IPS-18a (cell line): ENCODE measurements around the gene PAFAH1B1.

Source experiments
- H3K27ac ChIP-seq: one replicate; pipeline ENCODE4 v1.5.1; 2013; ENCODE audit warnings: low read length
- H3K27me3 ChIP-seq: one replicate; pipeline ENCODE4 v1.6.1; 2013; ENCODE audit warnings: mild to moderate bottlenecking, low read length; ENCODE audit not compliant: control insufficient read depth, insufficient read depth
- H3K36me3 ChIP-seq: one replicate; pipeline ENCODE4 v1.6.1; 2013; ENCODE audit warnings: low read depth, low read length; ENCODE audit not compliant: control insufficient read depth
- H3K4me1 ChIP-seq: one replicate; pipeline ENCODE4 v1.6.1; 2013; ENCODE audit warnings: low read depth, low read length; ENCODE audit not compliant: control insufficient read depth
- H3K4me3 ChIP-seq: one replicate; pipeline ENCODE4 v1.5.1; 2013; ENCODE audit warnings: low read length
- H3K9ac ChIP-seq: one replicate; pipeline ENCODE4 v1.6.1; 2013; ENCODE audit warnings: mild to moderate bottlenecking, low read length, moderate library complexity
- H3K9me3 ChIP-seq: one replicate; pipeline ENCODE4 v1.6.1; 2013; ENCODE audit warnings: low read depth, low read length; ENCODE audit not compliant: control insufficient read depth

PAFAH1B1 gene

DNA sequence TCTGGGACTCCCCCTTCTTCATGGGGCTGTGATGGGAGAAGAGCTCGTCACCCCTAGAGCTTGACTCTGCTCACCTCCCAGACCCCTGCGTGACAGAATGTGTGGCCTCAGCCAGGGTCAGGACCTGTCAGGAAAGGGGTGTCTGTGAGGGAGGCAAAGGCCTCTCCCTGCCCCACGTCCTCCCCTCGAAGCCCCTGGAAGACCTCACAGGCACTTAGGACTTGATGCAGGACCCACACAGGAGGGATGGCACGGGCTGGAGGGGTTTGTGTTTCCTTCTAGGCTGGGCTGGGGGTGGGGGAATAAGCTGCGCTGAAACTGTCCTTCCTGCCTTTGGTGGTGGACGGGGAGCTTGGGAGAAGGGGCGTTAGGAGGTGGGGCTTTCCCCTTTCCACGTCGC lies 129.2 kb downstream of the PAFAH1B1 start:
- no peaks in the 10 kb centered on the region for H3K36me3 ChIP-seq
- no peak overlapping the region for H3K4me3 ChIP-seq
- H3K27me3 ChIP-seq, result peaks cover 12% of the 10 kb centered on the region
- H3K27ac ChIP-seq, result no peak overlapping the region
- H3K9me3 ChIP-seq, result no peaks in the 10 kb centered on the region
- H3K9ac ChIP-seq, result no peak overlapping the region
- H3K4me1 ChIP-seq, result peaks cover 7% of the 10 kb centered on the region

DNA sequence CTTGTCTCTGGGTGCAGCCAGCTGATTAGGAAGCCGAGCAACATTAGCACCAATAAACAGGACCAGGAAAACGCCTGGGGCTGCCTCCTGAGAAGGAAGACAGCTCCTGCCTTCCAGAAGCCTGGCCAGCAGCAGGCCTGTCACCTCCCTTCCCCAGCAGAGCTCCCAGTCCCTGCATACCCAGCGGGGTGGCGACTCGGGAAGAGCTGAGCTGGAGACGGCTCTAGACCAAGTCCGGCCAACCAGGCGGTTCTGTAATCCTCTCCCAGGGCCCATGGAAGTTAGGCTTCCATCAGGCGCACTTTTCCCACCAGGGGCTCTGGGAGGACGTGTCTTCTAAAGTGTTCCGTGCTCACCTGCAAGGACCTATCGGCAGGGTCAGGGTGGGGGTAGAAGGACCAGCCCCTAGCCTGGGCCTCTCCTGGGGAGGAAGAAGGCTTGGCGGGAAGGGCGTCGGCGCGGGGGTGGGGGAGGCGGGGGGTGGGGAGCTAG lies 130.1 kb downstream of the PAFAH1B1 start:
- Histone ChIP-seq H3K4me3 (peak overlapping the region; percentile 42), H3K9me3 (no peaks in the 10 kb centered on the region), H3K27ac (no peak overlapping the region), H3K9ac (no peak overlapping the region), H3K27me3 (peaks cover 12% of the 10 kb centered on the region), H3K4me1 (peaks cover 7% of the 10 kb centered on the region), H3K36me3 (no peaks in the 10 kb centered on the region)

DNA sequence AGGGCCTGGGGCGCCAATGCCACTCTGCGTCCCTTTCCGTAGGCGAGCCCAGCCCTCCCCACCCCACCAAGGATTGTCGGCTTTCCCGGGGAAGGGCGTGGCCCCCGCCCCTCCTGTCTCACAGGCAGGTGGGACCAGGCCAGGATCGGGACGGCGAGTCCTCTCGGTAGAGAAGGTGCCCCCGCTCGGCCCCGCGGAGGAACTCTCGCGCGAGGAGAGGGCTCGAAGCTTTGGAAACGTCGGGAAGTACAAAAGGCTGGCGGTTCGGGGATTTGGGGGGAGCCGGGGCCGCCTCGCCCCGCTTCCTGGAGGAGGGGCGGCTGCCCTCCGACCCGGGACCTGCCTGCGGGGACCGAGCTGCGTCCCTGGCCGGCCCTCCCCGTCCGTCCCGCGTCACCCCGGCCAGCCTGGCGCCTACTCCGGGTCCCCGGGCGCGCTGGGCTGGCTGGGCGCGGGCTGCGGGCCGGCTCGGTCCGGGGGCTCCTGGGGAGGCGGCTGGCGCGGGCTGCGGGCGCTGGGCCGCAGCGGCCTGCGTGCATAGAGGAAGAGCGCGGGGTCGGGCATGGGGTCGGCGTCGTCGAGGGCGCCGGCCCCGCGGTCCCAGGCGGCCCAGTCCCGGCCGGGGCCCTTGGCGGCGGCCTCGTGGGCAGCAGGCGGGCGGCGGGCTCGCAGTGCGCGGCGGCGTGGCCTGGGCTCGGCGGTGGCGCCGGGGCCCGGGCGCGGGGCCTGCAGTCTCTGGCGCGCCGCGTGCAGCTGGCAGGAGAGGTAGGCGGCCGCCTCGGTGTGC lies 130.7 kb downstream of the PAFAH1B1 start:
- Histone ChIP-seq H3K27me3 (peaks cover 12% of the 10 kb centered on the region), H3K4me1 (peaks cover 7% of the 10 kb centered on the region), H3K9ac (peak overlapping the region; percentile 36), H3K36me3 (no peaks in the 10 kb centered on the region), H3K4me3 (peak overlapping the region; percentile 43), H3K27ac (no peak overlapping the region), H3K9me3 (no peaks in the 10 kb centered on the region)

DNA sequence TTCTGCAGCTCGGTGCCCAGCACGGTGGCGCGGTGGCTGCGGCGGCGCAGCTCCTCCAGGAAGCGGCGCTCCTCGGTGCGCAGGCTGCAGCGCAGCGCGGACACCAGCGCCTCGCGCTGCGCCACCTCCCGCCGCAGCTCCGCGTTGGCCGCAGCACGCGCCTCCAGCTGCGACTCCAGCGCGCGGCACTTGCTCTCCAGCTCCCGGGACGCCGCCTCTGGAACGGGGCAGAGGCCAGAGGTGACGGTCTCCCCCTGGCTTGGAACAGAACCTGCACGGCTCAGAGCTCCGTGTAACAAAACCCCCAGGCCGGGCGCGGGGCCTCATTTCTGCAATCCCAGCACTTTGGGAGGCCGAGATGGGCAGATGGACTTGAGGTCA lies 131.3 kb downstream of the PAFAH1B1 start:
- Histone ChIP-seq H3K9ac (no peak overlapping the region), H3K9me3 (no peaks in the 10 kb centered on the region), H3K36me3 (no peaks in the 10 kb centered on the region), H3K27ac (no peak overlapping the region), H3K27me3 (peaks cover 12% of the 10 kb centered on the region), H3K4me3 (peak overlapping the region; percentile 30), H3K4me1 (peaks cover 4% of the 10 kb centered on the region)

DNA sequence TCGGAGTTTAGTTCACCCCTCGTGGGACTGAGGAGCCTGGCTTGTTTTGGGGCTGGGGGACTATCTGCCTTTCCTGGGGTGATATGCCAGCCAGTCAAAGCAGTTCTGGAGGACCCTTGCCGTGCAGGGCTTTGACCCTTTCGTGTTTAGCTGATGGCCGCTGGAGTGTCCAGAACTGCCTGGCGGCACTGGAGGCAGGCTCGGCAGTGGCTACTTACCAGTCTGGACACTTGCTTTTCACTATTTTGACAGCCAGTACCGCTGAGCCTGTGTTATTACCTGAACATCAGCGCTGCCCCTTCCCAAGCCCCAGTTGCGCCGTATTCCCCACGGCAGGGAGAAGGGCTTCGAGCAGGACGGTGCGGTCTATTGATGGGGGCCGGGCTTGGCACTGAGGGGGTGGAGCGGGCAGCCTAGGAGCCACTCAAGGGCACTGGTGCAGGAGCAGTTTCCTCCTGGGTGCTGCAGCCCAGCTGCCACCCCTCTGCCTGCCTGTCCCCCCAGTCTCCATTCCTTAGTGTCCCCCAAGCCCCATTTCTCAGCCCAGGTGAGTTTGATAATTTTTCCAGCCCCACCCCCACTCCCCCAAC lies 137.4 kb downstream of the PAFAH1B1 start:
- peaks cover under 1% of the 10 kb centered on the region for H3K27me3 ChIP-seq
- no peaks in the 10 kb centered on the region for H3K36me3 ChIP-seq
- no peaks in the 10 kb centered on the region for H3K9me3 ChIP-seq
- no peak overlapping the region for H3K9ac ChIP-seq
- H3K27ac ChIP-seq, result no peak overlapping the region
- no peak overlapping the region for H3K4me3 ChIP-seq
- H3K4me1 ChIP-seq, result no peaks in the 10 kb centered on the region

DNA sequence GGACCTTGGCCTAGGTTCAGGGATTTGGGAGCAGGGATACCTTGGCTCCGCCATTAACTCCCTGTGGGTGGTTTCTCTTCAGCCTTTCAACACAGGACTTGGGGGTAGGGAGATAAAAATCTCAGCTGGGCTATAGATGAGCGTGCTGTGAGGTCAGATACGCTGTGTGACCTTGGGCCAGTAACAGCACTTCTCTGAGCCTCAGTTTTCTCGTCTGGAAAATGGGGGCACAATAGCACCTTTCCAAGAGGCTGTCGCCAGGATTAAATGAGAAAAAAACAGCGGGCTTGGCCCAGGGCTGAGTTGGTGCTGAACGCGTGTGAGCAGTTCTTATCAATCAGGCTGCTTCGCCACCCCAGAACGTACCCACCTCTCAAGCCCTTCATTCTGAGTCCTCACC lies 138.4 kb downstream of the PAFAH1B1 start:
- Histone ChIP-seq H3K4me3 (no peak overlapping the region), H3K27me3 (no peaks in the 10 kb centered on the region), H3K27ac (no peak overlapping the region), H3K4me1 (no peaks in the 10 kb centered on the region), H3K9ac (no peak overlapping the region), H3K36me3 (no peaks in the 10 kb centered on the region), H3K9me3 (no peaks in the 10 kb centered on the region)

DNA sequence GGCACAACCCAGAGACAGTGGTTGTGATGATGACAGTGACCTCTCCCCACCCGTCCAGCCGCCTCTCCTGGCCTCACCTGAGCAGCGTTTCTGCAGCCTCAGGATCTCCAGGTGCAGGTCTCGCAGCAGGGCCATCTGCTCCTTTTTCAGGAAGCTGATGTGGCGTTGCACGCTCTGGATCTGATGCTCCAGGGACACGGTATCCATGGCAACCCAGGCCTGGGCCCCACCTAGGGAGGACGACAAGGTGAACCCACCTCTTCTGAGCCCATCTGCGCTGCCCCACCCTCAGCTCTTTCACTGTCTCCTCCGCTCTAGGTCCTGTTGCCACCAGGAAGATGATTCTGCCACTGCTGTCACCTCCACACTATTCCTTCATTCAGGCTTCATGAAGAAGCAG lies 141.5 kb downstream of the PAFAH1B1 start:
- Histone ChIP-seq H3K9ac (no peak overlapping the region), H3K4me3 (no peak overlapping the region), H3K27ac (no peak overlapping the region), H3K4me1 (no peaks in the 10 kb centered on the region), H3K27me3 (no peaks in the 10 kb centered on the region), H3K9me3 (no peaks in the 10 kb centered on the region), H3K36me3 (no peaks in the 10 kb centered on the region)
